ENCODE data around the gene CCNY.
"Not testable (repeated sequence)": the region's sequence is repeated elsewhere in the genome, so short reads cannot be mapped to it uniquely, and the experiment has no call there.

DNA sequence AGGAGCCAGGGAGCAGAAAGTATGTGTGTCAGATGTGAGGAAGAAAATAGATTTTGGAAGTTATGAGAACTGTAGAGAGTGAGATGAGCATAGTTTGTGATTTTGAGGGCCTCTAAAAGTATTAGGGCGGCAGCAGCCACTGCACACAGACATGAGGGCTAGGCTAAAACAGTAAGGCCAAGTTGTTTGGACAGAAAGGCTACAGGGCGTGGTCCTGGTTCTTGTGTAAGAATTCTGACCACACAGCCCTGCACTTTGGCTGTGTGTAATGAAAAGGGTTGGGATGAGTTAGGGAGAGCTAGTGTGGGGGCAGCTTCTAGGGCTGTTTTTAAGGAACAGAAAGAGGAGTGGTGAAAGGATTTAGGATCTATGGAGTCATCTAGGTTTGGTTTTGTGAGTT lies 67.8 kb downstream of the CCNY start:
- not testable (repeated sequence) for TF ChIP-seq CTCF, EP300 (IDR thresholded peaks at IDR 0.05)
